Epithelial cell of proximal tubule (primary cell): ENCODE measurements around the gene GATA3. TPM values are rescaled to one million over a fixed set of nuclear protein-coding genes. Genes with fewer than 3 reads are reported as not detected.
"Not testable (repeated sequence)": the region's sequence is repeated elsewhere in the genome, so short reads cannot be mapped to it uniquely, and the experiment has no call there.

Experiments
- DNase-seq: peaks from one replicate; pipeline ENCODE4 v3.0.0-alpha.2; 2011; ENCODE audit warnings: low read depth
- H3K4me3 ChIP-seq: 2 replicates; pipeline ENCODE4 v1.5.1; 2011; ENCODE audit warnings: low read depth, mild to moderate bottlenecking, low read length
- total RNA-seq: library from RNA; depleted of rRNA; stranded (reverse); fragments of >200 nt; gene quantifications from 2 replicates; pipeline ENCODE4 v1.2.3, GENCODE V29; 2015
- TF ChIP-seq, protein P1 (sequence below): conservative IDR thresholded peaks from 2 replicates; pipeline ENCODE4 v1.5.1; 2012; ENCODE audit warnings: low read depth, mild to moderate bottlenecking, low read length

The GATA3 gene
- total RNA-seq, 1 donor from 2014 or later: 3.2 TPM

DNA sequence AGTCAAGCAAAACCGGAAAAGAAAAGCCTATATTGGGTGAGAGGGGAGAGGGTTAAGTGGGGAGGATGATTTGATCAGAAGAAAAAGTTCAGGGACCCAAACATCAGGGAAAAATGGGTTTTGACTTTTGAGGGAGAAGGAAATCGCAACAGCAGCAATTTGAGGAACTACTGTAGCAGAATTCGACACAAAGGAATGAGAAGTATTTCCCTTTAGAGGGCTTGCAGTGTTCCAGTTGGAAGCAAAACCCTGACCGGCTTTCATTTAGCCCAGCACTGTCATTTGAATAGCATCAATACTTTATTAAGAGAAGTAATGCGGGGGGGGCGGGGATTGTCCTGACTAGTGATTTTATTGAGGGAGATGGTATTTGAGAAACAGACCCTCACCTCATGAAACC is 37.2 kb upstream of the GATA3 start:
- no peak for DNase-seq

DNA sequence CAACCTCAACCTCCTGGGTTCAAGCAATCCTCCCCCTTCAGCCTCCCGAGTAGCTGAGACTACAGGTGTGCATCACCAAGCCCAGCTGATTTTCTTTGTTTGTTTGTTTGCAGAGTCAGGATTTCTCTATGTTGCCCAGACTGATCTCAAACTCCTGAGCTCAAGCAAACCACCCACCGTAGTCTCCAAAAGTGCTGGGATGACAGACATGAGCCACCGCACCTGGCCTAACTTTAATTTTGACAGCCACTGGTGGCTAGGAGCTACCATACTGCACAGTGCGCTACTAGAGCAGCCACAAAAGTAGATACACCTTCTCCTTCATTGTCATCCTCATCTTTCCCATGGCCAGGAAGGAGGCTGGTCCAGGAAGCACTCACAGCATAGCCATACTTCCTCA is 31.2 kb upstream of the GATA3 start:
- no peak for DNase-seq
- TF ChIP-seq, protein P1, sequence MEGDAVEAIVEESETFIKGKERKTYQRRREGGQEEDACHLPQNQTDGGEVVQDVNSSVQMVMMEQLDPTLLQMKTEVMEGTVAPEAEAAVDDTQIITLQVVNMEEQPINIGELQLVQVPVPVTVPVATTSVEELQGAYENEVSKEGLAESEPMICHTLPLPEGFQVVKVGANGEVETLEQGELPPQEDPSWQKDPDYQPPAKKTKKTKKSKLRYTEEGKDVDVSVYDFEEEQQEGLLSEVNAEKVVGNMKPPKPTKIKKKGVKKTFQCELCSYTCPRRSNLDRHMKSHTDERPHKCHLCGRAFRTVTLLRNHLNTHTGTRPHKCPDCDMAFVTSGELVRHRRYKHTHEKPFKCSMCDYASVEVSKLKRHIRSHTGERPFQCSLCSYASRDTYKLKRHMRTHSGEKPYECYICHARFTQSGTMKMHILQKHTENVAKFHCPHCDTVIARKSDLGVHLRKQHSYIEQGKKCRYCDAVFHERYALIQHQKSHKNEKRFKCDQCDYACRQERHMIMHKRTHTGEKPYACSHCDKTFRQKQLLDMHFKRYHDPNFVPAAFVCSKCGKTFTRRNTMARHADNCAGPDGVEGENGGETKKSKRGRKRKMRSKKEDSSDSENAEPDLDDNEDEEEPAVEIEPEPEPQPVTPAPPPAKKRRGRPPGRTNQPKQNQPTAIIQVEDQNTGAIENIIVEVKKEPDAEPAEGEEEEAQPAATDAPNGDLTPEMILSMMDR: no peak
- no peak overlapping the region for H3K4me3 ChIP-seq

More for the DNA sequence above, 37.2 kb upstream of the GATA3 start:
- no peak overlapping the region for H3K4me3 ChIP-seq
- TF ChIP-seq, protein P1: no peak

DNA sequence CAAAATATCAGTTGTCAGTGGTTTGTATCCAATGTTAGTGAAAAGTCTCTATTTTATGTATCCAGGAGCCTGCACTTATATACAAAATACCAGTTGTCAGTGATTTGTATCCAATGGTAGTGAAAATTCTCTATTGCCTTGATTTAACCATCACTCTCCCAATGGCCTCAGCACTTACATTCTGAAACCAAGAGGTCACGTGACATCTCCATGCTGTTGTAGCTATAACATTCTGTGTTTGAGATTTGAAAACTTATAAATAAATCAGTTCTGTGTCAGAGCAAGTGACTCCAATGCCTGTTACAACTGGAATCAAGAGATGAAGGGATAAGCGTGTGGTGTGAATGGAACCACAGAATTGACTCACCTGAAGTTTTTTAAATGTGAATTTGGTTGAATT is 30.6 kb upstream of the GATA3 start:
- no peak overlapping the region for H3K4me3 ChIP-seq
- TF ChIP-seq, protein P1: no peak

GRCh38 chr10:8026349-8027259 is 27.9 kb upstream of the GATA3 start:
- H3K4me3 ChIP-seq: no peak overlapping the region
- TF ChIP-seq, protein P1: no peak
- DNase-seq: no peak

More for the DNA sequence above, 30.6 kb upstream of the GATA3 start:
- DNase-seq: no peak

DNA sequence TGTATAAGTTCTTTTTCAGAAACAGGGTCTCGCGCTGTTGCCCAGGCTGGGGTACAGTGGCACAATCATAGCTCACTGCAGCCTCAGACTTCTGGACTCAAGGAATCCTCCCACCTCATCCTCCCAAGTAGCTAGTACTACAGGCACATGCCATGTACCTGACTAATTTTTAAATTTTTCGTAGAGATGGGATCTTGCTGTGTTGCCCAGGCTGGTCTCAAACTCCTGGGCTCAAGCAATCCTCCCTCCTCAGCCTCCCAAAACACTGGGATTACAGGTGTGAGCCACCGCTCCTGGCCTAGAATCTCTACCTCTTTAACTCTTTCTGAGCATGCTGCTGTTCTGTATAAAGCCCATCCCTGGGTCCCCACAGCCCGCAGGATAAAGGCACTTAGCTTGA is 23.3 kb upstream of the GATA3 start:
- DNase-seq, H3K4me3 ChIP-seq: not testable (repeated sequence)

DNA sequence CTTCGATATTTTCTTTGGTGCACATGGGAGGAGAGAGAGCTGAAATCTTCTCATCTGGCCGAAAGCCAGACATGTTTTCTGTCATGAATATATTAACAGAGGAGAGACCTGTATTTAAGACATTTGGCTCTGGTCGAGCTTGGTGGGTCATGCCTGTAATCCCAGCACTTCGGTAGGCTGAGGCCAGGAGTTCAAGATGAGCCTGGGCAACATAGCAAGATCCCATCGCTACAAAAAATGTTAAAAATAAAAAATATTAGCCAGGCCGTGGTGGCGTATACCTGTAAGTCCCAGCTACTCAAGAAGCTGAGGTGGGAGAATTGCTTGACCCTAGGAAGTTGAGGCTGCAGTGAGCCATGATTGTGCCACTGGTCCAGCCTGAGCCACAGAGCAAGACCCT is 21.9 kb upstream of the GATA3 start:
- no peak overlapping the region for H3K4me3 ChIP-seq
- TF ChIP-seq, protein P1: no peak
- no peak for DNase-seq

DNA sequence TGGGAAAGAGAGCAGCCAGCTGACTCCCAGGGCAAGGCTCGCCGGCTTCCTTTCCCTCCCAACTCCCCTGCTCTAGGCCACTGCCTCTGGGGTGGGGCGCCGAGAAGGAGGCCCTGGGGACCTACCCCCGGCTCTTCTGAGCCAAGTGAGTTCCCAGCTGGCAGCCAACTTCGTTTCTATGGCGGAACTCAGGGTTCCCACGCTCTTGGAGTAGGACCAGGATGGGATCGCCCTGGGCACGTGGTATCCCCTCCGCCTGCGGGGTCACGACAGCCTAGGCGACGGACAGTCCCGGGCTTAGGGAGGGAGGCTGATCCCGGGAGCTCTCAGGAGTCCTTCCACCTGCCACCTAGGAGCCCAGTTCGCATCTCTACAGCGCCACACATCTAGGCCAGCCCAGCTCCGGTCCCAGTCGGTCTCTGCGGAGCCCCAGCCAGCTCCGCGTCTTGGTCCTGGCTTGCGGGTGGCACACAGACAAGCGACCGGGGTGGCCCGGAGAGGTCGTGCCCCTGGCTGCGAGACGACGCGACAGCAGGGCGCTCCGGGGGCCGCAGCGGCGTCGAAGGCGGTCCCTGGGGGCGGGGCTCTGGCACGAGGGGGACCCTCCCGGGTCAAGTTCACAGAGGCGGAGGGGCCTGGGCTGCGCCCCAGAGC is 20.5 kb upstream of the GATA3 start:
- H3K4me3 ChIP-seq: no peak overlapping the region
- TF ChIP-seq, protein P1: no peak

More for the DNA sequence above, 20.5 kb upstream of the GATA3 start:
- no peak for DNase-seq
